Measurements from ENCODE around the gene ERN1. TPM values are rescaled to one million over a fixed set of nuclear protein-coding genes. Genes with fewer than 3 reads are reported as not detected.
A peak's percentile ranks its signal among the peaks of the same experiment; 100 is the strongest.

ERN1 gene
- total RNA-seq, 1 donor: 13.3 TPM

DNA sequence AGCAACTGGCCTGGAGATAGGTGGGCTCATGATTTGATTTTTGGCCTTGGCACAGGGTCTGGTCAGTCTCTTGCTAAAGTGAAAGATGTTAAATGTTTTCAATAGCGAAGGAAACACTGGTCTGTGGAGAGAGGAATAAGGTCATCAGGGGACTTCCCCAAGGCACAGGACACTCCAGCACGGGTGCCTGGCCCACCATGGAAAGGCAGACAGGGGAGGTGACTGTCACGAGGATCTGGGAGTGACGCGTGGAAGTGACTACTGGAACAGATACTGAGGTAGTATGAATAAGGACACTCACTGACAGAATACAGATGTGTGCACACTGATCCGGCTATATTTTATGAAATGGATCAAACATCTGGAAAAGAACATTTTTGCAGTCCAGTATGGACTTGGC is 92.8 kb downstream of the ERN1 start:
- TF ChIP-seq, protein P1, sequence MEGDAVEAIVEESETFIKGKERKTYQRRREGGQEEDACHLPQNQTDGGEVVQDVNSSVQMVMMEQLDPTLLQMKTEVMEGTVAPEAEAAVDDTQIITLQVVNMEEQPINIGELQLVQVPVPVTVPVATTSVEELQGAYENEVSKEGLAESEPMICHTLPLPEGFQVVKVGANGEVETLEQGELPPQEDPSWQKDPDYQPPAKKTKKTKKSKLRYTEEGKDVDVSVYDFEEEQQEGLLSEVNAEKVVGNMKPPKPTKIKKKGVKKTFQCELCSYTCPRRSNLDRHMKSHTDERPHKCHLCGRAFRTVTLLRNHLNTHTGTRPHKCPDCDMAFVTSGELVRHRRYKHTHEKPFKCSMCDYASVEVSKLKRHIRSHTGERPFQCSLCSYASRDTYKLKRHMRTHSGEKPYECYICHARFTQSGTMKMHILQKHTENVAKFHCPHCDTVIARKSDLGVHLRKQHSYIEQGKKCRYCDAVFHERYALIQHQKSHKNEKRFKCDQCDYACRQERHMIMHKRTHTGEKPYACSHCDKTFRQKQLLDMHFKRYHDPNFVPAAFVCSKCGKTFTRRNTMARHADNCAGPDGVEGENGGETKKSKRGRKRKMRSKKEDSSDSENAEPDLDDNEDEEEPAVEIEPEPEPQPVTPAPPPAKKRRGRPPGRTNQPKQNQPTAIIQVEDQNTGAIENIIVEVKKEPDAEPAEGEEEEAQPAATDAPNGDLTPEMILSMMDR (IDR thresholded peaks at IDR 0.05; ENCODE audit: insufficient read depth, low read length): no peak
- DNase-seq (ENCODE audit: low read depth): no peak
- H3K4me3 ChIP-seq (ENCODE audit: low read depth, low read length): no peak overlapping the region

DNA sequence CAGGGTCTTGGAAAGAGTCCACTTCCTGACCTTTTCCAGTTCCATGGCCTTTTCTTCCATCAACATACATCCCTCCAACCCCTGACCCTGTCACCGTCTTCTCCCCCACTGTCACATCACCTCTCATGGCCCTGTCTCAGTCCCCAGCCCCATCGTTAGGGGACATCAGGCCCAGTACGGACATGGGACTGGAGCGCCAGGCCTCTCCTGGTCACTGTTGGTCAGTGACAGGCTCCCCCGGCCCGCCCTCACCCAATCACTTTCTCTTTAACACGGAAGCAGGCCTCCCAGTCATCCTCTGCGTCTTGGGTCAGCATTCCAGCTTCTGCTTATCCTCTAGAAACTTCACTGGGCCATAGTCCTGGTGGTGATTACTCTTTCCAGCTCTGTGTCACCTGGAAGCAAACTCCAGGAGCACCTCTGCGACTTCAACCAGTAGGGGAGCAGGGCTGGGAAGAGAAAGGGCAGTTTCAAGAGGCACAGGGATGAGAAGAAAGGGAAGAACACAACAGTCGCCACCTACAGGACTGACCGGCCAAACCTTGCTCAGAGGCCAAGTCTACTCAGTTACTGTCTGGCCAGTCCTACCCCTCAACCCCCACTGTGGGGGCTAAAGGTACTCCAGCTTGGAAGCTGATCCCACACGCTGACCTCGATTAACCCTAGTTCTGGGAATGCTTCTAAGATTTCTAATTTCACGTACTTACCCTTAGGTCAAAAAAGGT is 93.6 kb downstream of the ERN1 start:
- TF ChIP-seq, protein P1 (IDR thresholded peaks at IDR 0.05; ENCODE audit: insufficient read depth, low read length): no peak
- DNase-seq (ENCODE audit: low read depth): no peak
- H3K4me3 ChIP-seq (ENCODE audit: low read depth, low read length): no peak overlapping the region

DNA sequence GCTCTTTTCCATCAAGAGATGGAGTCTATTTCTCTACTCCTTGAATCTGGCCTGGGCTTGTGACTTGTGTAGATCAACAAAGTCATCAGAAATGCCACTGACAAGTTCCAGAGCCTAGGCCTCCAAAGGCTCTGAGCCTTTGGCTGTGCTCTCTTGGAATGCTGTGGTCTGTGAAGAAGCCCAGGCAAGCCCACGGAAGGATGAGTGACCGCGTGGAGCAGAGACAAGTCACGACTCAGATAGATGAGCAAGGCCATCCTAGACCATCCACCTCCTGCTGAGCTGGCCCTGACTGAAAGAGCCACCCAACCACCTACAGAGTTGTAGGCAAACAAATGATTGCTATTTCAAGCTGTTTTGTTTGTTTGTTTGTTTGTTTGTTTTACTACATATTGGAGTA is 97.9 kb downstream of the ERN1 start:
- DNase-seq (ENCODE audit: low read depth): no peak
- H3K4me3 ChIP-seq (ENCODE audit: low read depth, low read length): no peak overlapping the region
- TF ChIP-seq, protein P1 (IDR thresholded peaks at IDR 0.05; ENCODE audit: insufficient read depth, low read length): no peak

DNA sequence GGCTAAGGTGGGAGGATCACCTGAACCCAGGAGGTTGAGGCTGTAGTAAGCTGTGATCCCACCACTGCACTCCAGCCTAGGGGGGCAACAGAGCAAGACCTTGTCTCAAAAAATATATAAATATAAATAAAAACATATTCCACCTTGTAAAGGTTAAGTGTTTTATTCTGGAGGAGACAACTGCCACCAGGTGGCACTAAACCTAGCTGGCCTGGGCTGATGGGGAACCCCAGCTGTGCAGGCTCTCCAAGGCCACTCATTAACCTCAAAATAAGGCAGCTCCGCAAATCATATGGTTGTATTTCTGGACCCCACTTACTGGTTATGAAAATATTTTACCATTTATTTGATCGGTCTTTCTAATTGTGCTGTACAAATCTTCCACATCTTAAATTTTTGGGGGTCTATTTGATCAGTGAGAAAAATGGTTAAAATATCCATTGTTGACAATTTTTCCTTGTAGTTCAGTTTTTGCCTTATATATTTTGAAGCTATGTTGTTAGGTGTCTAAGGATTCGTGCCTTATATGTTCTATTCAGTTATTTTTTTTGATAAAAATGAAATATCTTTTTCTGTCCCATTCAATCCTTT is 101.0 kb downstream of the ERN1 start:
- H3K4me3 ChIP-seq (ENCODE audit: low read depth, low read length): no peak overlapping the region
- TF ChIP-seq, protein P1 (IDR thresholded peaks at IDR 0.05; ENCODE audit: insufficient read depth, low read length): peak; percentile 80
- peak; percentile 77 for DNase-seq (ENCODE audit: low read depth)

DNA sequence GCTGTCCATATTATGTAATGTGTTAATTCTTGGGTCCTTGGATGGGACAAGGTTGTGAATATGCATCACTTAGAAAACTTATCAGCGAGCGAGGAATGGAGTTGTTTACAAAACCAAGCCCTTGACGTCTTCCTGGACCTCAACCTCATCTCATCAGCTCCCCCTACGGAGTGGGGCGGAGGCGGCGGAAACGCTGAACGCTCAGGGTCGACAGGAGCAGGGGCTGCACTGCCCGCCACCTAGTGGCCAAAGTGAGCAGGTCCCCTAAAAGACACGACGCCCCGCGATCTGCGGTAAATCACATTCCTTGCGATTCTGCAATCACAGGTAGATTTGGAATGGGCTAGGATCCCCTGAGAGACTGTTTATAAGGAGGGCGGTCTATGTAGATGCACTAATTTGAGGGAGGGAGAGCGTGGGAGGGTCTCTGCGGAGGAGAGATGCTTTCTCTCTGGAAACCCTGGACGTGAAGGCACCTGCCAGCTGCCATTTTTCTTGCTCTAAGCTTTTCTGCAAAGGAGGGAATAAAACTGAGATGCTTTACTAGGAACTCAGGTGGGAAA is 104.1 kb downstream of the ERN1 start:
- no peak overlapping the region for H3K4me3 ChIP-seq (ENCODE audit: low read depth, low read length)
- peak; percentile 70 for DNase-seq (ENCODE audit: low read depth)
- TF ChIP-seq, protein P1 (IDR thresholded peaks at IDR 0.05; ENCODE audit: insufficient read depth, low read length): peak; percentile 94

DNA sequence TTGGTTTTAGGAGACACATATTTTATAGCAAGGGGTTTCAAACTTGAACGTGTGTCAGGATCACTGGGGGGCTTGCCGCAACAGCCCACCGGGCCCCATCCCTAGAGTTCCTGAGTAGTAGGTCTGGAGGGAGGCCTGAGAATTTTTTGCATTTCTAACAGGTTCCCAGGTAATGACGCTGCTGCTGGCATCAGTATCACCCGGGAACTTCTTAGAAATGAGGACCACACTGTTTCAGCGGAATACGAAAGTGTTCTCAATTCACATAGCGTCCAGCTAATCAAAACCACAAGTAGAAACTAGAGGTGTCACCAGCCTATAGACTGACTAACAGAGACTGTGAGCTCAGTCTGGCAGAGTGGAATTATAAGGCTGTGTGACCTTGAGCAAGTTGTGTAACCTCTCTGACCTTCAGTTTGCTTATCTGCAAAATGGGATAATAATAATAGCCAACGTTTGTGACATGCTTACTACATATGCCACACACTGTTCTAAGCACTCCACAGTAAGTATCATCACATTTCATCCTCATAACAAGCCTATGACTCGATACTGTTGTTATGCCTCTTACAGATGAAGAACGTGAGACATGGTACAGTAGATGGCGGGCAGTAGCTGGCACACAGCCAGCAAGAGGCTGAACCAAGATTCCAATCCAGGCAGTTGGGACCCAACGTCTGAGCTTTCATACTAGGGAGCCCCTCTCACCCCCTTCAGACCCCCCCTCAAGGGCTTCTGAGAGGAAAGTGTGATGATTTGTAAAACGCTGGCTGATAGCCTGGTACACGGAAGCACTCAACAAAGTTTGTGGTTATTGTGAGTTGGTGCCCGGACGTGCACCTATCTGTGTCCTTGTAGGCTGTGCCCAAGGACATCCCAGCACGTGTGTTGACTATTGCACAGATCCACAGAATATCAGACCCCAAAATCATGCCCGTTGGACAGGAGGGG is 104.9 kb downstream of the ERN1 start:
- TF ChIP-seq, protein P1 (IDR thresholded peaks at IDR 0.05; ENCODE audit: insufficient read depth, low read length): no peak

More for the DNA sequence above, 104.9 kb downstream of the ERN1 start:
- DNase-seq (ENCODE audit: low read depth): no peak
- H3K4me3 ChIP-seq (ENCODE audit: low read depth, low read length): no peak overlapping the region

Data from fibroblast of the aortic adventitia (primary cell).